SK-N-SH treated with all-trans-retinoic acid at 6 μM for 48 hours (cell line): ENCODE data around the gene ADARB2.

ENCODE experiments used
- ARNTL ChIP-seq: fragments of 450-650 bp; formaldehyde crosslinking; IDR thresholded peaks from 2 replicates; pipeline ENCODE4 v1.5.0; 2020; ENCODE audit warnings: low read depth, mild to moderate bottlenecking, moderate library complexity, borderline replicate concordance
- OSR1 ChIP-seq: fragments of 250-450 bp; sonication (Bioruptor Pico); IDR thresholded peaks from 2 replicates; pipeline ENCODE4 v1.8.0; 2022; ENCODE audit warnings: moderate library complexity, mild to moderate bottlenecking, inconsistent platforms
- PPARA ChIP-seq: fragments of 250-450 bp; sonication (Bioruptor Pico); IDR thresholded peaks from 2 replicates; pipeline ENCODE4 v1.5.0; 2020; ENCODE audit warnings: mild to moderate bottlenecking, borderline replicate concordance
- TOX ChIP-seq: fragments of 250-450 bp; sonication (Bioruptor Pico); IDR thresholded peaks from 2 replicates; pipeline ENCODE4 v1.8.0; 2021; ENCODE audit warnings: mild to moderate bottlenecking, moderate library complexity, borderline replicate concordance
- ZFP3 ChIP-seq: fragments of 250-450 bp; sonication (Bioruptor Pico); IDR thresholded peaks from 2 replicates; pipeline ENCODE4 v1.5.0; 2020; ENCODE audit warnings: mild to moderate bottlenecking, moderate library complexity
- ZFP30 ChIP-seq: fragments of 450-650 bp; formaldehyde crosslinking; IDR thresholded peaks from 2 replicates; pipeline ENCODE4 v1.5.0; 2022; ENCODE audit warnings: mild to moderate bottlenecking, moderate library complexity
- ZNF70 ChIP-seq: fragments of 450-650 bp; formaldehyde crosslinking; IDR thresholded peaks from 2 replicates; pipeline ENCODE4 v1.5.0; 2020; ENCODE audit warnings: mild to moderate bottlenecking, moderate library complexity
- TF ChIP-seq, protein P1 (sequence below): fragments of 250-450 bp; sonication (Bioruptor Pico); IDR thresholded peaks from 2 replicates; pipeline ENCODE4 v1.8.0; 2020; ENCODE audit warnings: mild to moderate bottlenecking, moderate library complexity, borderline replicate concordance
- TF ChIP-seq, protein P2 (sequence below): fragments of 250-450 bp; sonication (Bioruptor Pico); IDR thresholded peaks from 2 replicates; pipeline ENCODE4 v1.5.1; 2020; ENCODE audit warnings: low read depth, mild to moderate bottlenecking, moderate library complexity
- TF ChIP-seq, protein P3 (sequence below): fragments of 250-450 bp; sonication (Bioruptor Pico); IDR thresholded peaks from 2 replicates; pipeline ENCODE4 v1.8.0; 2021; ENCODE audit warnings: low read depth, mild to moderate bottlenecking, moderate library complexity, borderline replicate concordance

GRCh38 chr10:1608408-1608807, 128.9 kb downstream of the ADARB2 start:
- TF ChIP-seq ARNTL (CRISPR knock-in tag) (no peak), ZNF70 (no peak), TOX (CRISPR knock-in tag) (no peak), ZFP3 (CRISPR knock-in tag) (no peak), ZFP30 (CRISPR knock-in tag) (no peak), OSR1 (CRISPR knock-in tag) (no peak), PPARA (CRISPR knock-in tag) (no peak)
- TF ChIP-seq, protein P1, sequence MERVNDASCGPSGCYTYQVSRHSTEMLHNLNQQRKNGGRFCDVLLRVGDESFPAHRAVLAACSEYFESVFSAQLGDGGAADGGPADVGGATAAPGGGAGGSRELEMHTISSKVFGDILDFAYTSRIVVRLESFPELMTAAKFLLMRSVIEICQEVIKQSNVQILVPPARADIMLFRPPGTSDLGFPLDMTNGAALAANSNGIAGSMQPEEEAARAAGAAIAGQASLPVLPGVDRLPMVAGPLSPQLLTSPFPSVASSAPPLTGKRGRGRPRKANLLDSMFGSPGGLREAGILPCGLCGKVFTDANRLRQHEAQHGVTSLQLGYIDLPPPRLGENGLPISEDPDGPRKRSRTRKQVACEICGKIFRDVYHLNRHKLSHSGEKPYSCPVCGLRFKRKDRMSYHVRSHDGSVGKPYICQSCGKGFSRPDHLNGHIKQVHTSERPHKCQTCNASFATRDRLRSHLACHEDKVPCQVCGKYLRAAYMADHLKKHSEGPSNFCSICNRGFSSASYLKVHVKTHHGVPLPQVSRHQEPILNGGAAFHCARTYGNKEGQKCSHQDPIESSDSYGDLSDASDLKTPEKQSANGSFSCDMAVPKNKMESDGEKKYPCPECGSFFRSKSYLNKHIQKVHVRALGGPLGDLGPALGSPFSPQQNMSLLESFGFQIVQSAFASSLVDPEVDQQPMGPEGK (CRISPR knock-in tag): no peak
- TF ChIP-seq, protein P2, sequence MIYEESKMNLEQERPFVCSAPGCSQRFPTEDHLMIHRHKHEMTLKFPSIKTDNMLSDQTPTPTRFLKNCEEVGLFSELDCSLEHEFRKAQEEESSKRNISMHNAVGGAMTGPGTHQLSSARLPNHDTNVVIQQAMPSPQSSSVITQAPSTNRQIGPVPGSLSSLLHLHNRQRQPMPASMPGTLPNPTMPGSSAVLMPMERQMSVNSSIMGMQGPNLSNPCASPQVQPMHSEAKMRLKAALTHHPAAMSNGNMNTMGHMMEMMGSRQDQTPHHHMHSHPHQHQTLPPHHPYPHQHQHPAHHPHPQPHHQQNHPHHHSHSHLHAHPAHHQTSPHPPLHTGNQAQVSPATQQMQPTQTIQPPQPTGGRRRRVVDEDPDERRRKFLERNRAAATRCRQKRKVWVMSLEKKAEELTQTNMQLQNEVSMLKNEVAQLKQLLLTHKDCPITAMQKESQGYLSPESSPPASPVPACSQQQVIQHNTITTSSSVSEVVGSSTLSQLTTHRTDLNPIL: no peak
- TF ChIP-seq, protein P3, sequence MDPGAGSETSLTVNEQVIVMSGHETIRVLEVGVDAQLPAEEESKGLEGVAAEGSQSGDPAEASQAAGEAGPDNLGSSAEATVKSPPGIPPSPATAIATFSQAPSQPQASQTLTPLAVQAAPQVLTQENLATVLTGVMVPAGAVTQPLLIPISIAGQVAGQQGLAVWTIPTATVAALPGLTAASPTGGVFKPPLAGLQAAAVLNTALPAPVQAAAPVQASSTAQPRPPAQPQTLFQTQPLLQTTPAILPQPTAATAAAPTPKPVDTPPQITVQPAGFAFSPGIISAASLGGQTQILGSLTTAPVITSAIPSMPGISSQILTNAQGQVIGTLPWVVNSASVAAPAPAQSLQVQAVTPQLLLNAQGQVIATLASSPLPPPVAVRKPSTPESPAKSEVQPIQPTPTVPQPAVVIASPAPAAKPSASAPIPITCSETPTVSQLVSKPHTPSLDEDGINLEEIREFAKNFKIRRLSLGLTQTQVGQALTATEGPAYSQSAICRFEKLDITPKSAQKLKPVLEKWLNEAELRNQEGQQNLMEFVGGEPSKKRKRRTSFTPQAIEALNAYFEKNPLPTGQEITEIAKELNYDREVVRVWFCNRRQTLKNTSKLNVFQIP (CRISPR knock-in tag): no peak
